Measurements from ENCODE around the gene FOXO6. TPM values are rescaled to one million over a fixed set of nuclear protein-coding genes. Genes with fewer than 3 reads are reported as not detected.

The FOXO6 gene
- total RNA-seq, 1 donor from 2014 or later, result 9.9 TPM

DNA sequence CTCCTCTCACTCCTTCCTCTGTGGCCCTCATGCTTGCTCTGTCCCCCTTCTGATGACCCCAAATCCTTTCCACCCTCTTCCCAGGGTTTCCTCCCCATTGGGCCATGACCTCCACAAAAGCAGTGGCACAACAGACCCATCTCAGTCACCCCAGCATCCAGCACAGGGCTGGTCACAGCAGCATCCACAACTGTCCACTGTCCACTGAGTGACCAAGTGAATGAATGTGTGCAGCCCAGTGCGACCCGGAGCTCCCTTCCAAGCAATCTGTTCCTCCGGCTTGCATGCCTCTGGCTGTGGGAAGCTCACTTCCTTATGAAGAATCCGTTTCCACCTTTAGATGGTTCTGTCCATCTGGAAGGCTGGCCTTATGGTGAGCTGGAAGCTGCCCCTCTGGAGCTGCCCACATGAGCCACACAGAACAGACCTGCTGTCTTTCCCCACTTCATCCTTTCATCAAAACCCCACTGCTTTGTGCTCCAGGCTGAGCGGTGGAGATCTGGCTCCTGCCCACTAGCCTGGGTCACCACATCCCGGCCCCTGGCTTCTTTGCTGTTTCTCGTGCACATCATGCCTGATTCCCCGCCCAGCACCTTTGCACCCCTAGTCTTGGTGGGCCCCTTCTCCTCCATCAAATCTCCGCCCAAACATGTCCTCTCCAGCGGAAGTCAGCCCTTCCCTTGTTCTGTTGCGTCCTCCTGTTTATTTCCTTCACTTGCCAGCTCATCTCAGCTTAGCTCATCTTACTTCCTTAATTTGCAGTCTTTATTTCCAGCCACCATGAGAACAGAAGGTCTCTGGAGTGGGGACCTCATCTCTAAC is 66.9 kb downstream of the FOXO6 start:
- no peaks in the 10 kb centered on the region for H3K36me3 Mint-ChIP-seq
- peaks cover 24% of the 10 kb centered on the region for H3K4me1 Mint-ChIP-seq (ENCODE audit: unreplicated experiment)
- peaks cover 10% of the 10 kb centered on the region for H3K27me3 Mint-ChIP-seq
- TF ChIP-seq, protein P1, sequence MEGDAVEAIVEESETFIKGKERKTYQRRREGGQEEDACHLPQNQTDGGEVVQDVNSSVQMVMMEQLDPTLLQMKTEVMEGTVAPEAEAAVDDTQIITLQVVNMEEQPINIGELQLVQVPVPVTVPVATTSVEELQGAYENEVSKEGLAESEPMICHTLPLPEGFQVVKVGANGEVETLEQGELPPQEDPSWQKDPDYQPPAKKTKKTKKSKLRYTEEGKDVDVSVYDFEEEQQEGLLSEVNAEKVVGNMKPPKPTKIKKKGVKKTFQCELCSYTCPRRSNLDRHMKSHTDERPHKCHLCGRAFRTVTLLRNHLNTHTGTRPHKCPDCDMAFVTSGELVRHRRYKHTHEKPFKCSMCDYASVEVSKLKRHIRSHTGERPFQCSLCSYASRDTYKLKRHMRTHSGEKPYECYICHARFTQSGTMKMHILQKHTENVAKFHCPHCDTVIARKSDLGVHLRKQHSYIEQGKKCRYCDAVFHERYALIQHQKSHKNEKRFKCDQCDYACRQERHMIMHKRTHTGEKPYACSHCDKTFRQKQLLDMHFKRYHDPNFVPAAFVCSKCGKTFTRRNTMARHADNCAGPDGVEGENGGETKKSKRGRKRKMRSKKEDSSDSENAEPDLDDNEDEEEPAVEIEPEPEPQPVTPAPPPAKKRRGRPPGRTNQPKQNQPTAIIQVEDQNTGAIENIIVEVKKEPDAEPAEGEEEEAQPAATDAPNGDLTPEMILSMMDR (conservative IDR thresholded peaks at IDR 0.05), result no peak
- DNase-seq (ENCODE audit: extremely low spot score, unreplicated experiment), result no peak
- H3K9me3 Mint-ChIP-seq, result no peaks in the 10 kb centered on the region
- no peak overlapping the region for H3K27ac Mint-ChIP-seq
- H3K4me3 Mint-ChIP-seq, result no peak overlapping the region

DNA sequence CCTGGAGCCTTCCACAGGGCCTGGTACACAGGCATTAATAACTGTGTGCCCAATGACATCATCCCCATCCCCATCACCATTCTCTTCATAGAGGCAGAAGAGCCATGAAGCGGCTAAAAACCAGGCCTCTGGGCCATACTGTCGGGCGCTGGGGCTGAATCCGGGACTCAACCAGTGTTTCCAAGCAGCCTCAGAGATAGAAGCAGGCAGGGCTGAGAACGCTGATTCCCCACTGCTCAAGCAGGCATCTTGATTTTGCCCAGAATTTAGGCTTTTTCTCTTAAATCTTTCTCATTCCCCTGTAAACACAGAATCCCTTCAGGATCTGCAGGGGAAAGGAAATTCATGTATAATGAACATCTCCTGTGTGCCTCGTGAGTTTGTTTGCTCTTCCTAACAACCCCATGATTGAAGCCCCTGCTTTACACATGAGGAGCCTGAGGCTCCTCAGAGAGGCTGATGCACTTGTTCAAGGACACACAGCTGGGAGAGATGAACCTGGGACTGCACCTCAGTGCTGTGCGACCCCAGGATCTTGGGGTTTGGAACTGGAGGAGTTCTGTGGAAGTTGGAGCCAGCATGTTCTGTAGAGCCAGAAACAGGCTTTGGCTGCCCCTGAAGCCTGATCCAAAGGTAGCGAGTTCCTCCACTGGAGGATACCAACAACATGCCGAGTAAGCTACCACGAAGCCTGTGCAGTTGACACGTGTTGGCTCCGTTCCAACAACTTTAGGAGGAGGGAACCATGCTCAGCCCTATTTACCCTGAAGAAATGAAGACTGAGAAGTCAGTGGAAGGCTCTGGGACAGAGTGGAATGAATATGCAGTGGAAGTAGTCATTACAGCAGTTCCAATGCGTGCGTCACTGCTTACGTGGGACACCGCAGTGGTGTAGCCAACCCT is 67.8 kb downstream of the FOXO6 start:
- Mint-ChIP-seq H3K4me3 (no peak overlapping the region), H3K9me3 (no peaks in the 10 kb centered on the region), H3K4me1 (ENCODE audit: unreplicated experiment) (peaks cover 29% of the 10 kb centered on the region), H3K27me3 (peaks cover 10% of the 10 kb centered on the region), H3K27ac (no peak overlapping the region), H3K36me3 (no peaks in the 10 kb centered on the region)
- no peak for DNase-seq (ENCODE audit: extremely low spot score, unreplicated experiment)
- TF ChIP-seq, protein P1 (conservative IDR thresholded peaks at IDR 0.05), result no peak

DNA sequence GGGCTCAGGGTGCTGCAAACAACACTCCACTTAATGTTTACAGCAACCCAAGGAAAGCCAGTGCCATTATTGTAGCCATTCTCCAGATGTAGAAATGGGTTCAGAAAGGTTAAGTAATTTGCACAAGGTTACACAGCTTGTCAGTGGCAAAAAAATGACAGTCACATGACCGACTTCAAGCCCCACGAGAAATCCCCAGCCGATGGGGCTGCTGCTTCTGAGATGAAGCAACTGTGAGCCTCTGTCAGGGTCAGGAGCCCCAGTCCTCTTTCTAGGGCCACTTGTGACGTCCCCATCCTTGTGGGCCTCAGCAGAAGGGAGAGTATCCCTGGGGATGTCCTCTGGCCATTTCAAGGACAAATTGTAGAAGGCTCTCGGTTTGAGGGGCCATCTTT is 68.4 kb downstream of the FOXO6 start:
- TF ChIP-seq, protein P1 (conservative IDR thresholded peaks at IDR 0.05), result no peak
- Mint-ChIP-seq H3K9me3 (no peaks in the 10 kb centered on the region), H3K27ac (no peak overlapping the region), H3K4me3 (no peak overlapping the region), H3K4me1 (ENCODE audit: unreplicated experiment) (peaks cover 35% of the 10 kb centered on the region), H3K27me3 (peaks cover 14% of the 10 kb centered on the region), H3K36me3 (no peaks in the 10 kb centered on the region)
- DNase-seq (ENCODE audit: extremely low spot score, unreplicated experiment), result no peak

DNA sequence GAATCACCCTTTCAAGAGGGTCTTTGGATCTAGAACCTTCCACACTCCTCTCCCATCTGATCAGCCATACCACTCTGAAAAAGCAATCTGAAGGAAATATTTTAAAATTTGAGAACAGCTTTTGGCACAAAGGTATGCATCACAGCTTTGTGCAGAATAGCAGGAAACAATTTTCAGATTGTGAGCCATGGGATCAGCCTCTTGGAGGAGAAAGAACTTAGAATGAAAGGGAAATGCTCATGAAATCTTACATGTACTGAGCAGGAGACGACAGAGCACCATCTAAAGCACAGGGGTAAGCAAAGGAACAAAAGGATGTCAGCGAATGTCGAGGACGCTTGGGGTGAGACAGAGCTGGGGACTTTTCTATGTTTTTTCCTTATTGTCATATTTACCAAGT is 68.8 kb downstream of the FOXO6 start:
- TF ChIP-seq, protein P1 (conservative IDR thresholded peaks at IDR 0.05), result no peak
- H3K9me3 Mint-ChIP-seq, result no peaks in the 10 kb centered on the region
- no peak for DNase-seq (ENCODE audit: extremely low spot score, unreplicated experiment)
- H3K27ac Mint-ChIP-seq, result peak overlapping the region; percentile 14
- no peaks in the 10 kb centered on the region for H3K36me3 Mint-ChIP-seq
- H3K4me1 Mint-ChIP-seq (ENCODE audit: unreplicated experiment), result peaks cover 39% of the 10 kb centered on the region
- no peak overlapping the region for H3K4me3 Mint-ChIP-seq
- peaks cover 16% of the 10 kb centered on the region for H3K27me3 Mint-ChIP-seq

DNA sequence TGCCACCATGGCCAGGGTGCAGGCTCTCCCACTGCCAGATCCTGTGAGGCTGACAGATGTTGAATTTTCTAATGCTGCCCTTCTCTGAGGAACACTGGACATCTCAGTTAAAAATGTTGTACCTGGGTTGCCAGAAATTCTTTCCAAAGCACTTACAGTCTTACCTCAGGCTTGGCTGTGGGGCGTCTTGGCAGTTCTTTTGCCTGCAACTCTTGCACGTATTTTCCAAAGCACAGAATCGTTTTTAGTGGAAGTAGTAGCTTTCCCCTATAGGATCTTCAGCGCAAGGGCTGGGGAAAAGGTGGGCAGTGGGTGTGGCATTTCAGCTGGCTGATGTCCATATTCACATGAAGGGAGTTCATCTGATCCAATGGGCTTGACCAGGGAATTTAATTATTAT is 69.3 kb downstream of the FOXO6 start:
- H3K4me3 Mint-ChIP-seq, result no peak overlapping the region
- TF ChIP-seq, protein P1 (conservative IDR thresholded peaks at IDR 0.05), result no peak
- H3K4me1 Mint-ChIP-seq (ENCODE audit: unreplicated experiment), result peaks cover 44% of the 10 kb centered on the region
- peak overlapping the region; percentile 14 for H3K27ac Mint-ChIP-seq
- peaks cover 21% of the 10 kb centered on the region for H3K27me3 Mint-ChIP-seq
- no peak for DNase-seq (ENCODE audit: extremely low spot score, unreplicated experiment)
- H3K36me3 Mint-ChIP-seq, result no peaks in the 10 kb centered on the region
- H3K9me3 Mint-ChIP-seq, result no peaks in the 10 kb centered on the region
